Neutrophil (primary cell): ENCODE data around the gene PRIM1.

Experiments used
- H3K27ac ChIP-seq: fragments of 200-600 bp; sonication (generic); 2 replicates; pipeline ENCODE4 v1.5.1; 2016; ENCODE audit warnings: mild to moderate bottlenecking, moderate library complexity
- H3K27me3 ChIP-seq: fragments of 200-600 bp; sonication (generic); 2 replicates; pipeline ENCODE4 v1.6.0; 2016; ENCODE audit warnings: mild to moderate bottlenecking
- H3K36me3 ChIP-seq: fragments of 200-600 bp; sonication (generic); 2 replicates; pipeline ENCODE4 v1.5.1; 2017
- H3K4me1 ChIP-seq, 2 experiments: fragments of 200-600 bp in 1 of 2; sonication (generic) in 1 of 2; 1 replicate in 1 of 2; 2 replicates in 1 of 2; pipeline versions ENCODE4 v1.5.1 to v1.6.1; 2013 to 2016; ENCODE audit warnings: low read depth in 1 of 2, low read length in 1 of 2, mild to moderate bottlenecking in 1 of 2, moderate library complexity in 1 of 2; ENCODE audit not compliant: control insufficient read depth in 1 of 2, insufficient read depth in 1 of 2
- H3K4me3 ChIP-seq, 2 experiments: fragments of 200-600 bp in 1 of 2; sonication (generic) in 1 of 2; 1 replicate in 1 of 2; 2 replicates in 1 of 2; pipeline ENCODE4 v1.5.1; 2013 to 2016; ENCODE audit warnings: low read depth in 1 of 2, low read length in 1 of 2, mild to moderate bottlenecking in 1 of 2, moderate library complexity in 1 of 2
- H3K9me3 ChIP-seq: fragments of 200-600 bp; sonication (generic); 2 replicates; pipeline ENCODE4 v1.5.1; 2016
- CTCF ChIP-seq: fragments of 200-600 bp; sonication (generic); IDR thresholded peaks from 2 replicates; pipeline ENCODE4 v1.5.1; 2016; ENCODE audit warnings: antibody characterized with exemption

Gene PRIM1

GRCh38 chr12:56723889-56724700, 28.0 kb downstream of the PRIM1 start:
- no peaks in the 10 kb centered on the region for H3K9me3 ChIP-seq
- peak overlapping the region; percentile 91 to 97 for H3K4me3 ChIP-seq
- no peaks in the 10 kb centered on the region for H3K36me3 ChIP-seq
- H3K4me1 ChIP-seq: peaks cover 65 to 66% of the 10 kb centered on the region in 2 experiments
- peak overlapping the region; percentile 96 for H3K27ac ChIP-seq
- no peaks in the 10 kb centered on the region for H3K27me3 ChIP-seq
- no peak for TF ChIP-seq CTCF

- Histone ChIP-seq H3K9me3 (no peaks in the 10 kb centered on the region), H3K4me1 (peaks cover 73 to 74% of the 10 kb centered on the region in 2 experiments), H3K36me3 (no peaks in the 10 kb centered on the region), H3K27ac (peak overlapping the region; percentile 96), H3K27me3 (no peaks in the 10 kb centered on the region), H3K4me3 (peak overlapping the region; percentile 91 to 97)
- no peak for TF ChIP-seq CTCF
Observed at GRCh38 chr12:56723352-56723751, 28.8 kb downstream of the PRIM1 start.

- Histone ChIP-seq H3K9me3 (no peaks in the 10 kb centered on the region), H3K36me3 (no peaks in the 10 kb centered on the region), H3K27me3 (no peaks in the 10 kb centered on the region), H3K4me3 (no peak overlapping the region), H3K27ac (peak overlapping the region; percentile 96), H3K4me1 (peaks cover 76 to 77% of the 10 kb centered on the region in 2 experiments)
- no peak for TF ChIP-seq CTCF
Observed at GRCh38 chr12:56722832-56723231, 29.3 kb downstream of the PRIM1 start.

- Histone ChIP-seq H3K36me3 (no peaks in the 10 kb centered on the region), H3K27ac (peak overlapping the region; percentile 96), H3K4me3 (peak overlapping the region; percentile 15 to 37), H3K27me3 (no peaks in the 10 kb centered on the region), H3K9me3 (no peaks in the 10 kb centered on the region), H3K4me1 (peaks cover 77 to 81% of the 10 kb centered on the region in 2 experiments)
- TF ChIP-seq CTCF: no peak
Observed at GRCh38 chr12:56721721-56722120, 30.4 kb downstream of the PRIM1 start.

GRCh38 chr12:56721216-56721615, 30.9 kb downstream of the PRIM1 start:
- Histone ChIP-seq H3K27me3 (no peaks in the 10 kb centered on the region), H3K27ac (peak overlapping the region; percentile 96), H3K4me3 (peak overlapping the region; percentile 15 to 37), H3K9me3 (no peaks in the 10 kb centered on the region), H3K4me1 (peaks cover 77 to 85% of the 10 kb centered on the region in 2 experiments), H3K36me3 (no peaks in the 10 kb centered on the region)
- TF ChIP-seq CTCF: no peak
